A673 (cell line): ENCODE measurements around the gene GULP1. TPM values are rescaled to one million over a fixed set of nuclear protein-coding genes. Genes with fewer than 3 reads are reported as not detected.

Experiments
- BruUV-seq: library from RNA; stranded (reverse); fragments of 400-500 nt; replicated peaks from 2 replicates; lab custom pipeline; 2021; lab: Mats Ljungman, UMichigan
- CTCF ChIA-PET: fragments of 300-600 bp; sonication (Branson Sonifier 250); formaldehyde crosslinking; loops from one replicate; lab custom pipeline; 2022; ENCODE audit warnings: antibody characterized with exemption; lab: Charles Lee
- POLR2A ChIA-PET: fragments of 300-600 bp; sonication (Branson Sonifier 250); formaldehyde crosslinking; loops from one replicate; lab custom pipeline; 2022; ENCODE audit warnings: antibody characterized with exemption; ENCODE audit not compliant: low non-redundant PET; lab: Charles Lee
- DNase-seq: peaks from one replicate; pipeline ENCODE4 v3.0.0-alpha.2; 2015; ENCODE audit warnings: low spot score
- H3K27ac ChIP-seq: fragments of 200-600 bp; sonication (generic); 2 replicates; pipeline ENCODE4 v1.5.1; 2016; ENCODE audit warnings: mixed run types, low read depth, mild to moderate bottlenecking, mixed read lengths, antibody characterized with exemption, low read length; ENCODE audit not compliant: poor library complexity, severe bottlenecking
- H3K27me3 ChIP-seq: fragments of 200-600 bp; sonication (generic); replicated peaks from 2 replicates; pipeline ENCODE4 v1.6.1; 2017; ENCODE audit warnings: mixed run types, low read depth, mild to moderate bottlenecking, mixed read lengths, antibody characterized with exemption, low read length; ENCODE audit not compliant: insufficient read depth, poor library complexity
- H3K36me3 ChIP-seq: fragments of 200-600 bp; sonication (generic); 2 replicates; pipeline ENCODE4 v1.6.1; 2016; ENCODE audit warnings: mixed run types, mild to moderate bottlenecking, mixed read lengths, antibody characterized with exemption, low read length; ENCODE audit not compliant: insufficient read depth, poor library complexity, severe bottlenecking
- H3K4me1 ChIP-seq: fragments of 200-600 bp; sonication (generic); 2 replicates; pipeline ENCODE4 v1.6.1; 2017; ENCODE audit warnings: mixed run types, mild to moderate bottlenecking, mixed read lengths, antibody characterized with exemption, low read length; ENCODE audit not compliant: insufficient read depth, poor library complexity, severe bottlenecking
- H3K4me3 ChIP-seq: fragments of 200-600 bp; sonication (generic); 2 replicates; pipeline ENCODE4 v1.5.1; 2016; ENCODE audit warnings: low read depth, mixed run types, mild to moderate bottlenecking, mixed read lengths, low read length; ENCODE audit not compliant: poor library complexity, severe bottlenecking
- H3K9me3 ChIP-seq: fragments of 200-600 bp; sonication (generic); 2 replicates; pipeline ENCODE4 v1.6.1; 2016; ENCODE audit warnings: mixed run types, low read depth, mild to moderate bottlenecking, mixed read lengths, antibody characterized with exemption, low read length; ENCODE audit not compliant: poor library complexity, severe bottlenecking
- CTCF ChIP-seq: fragments of 300-800, 200-600 bp; sonication (generic); conservative IDR thresholded peaks from 2 replicates; pipeline ENCODE4 v1.5.1; 2017; ENCODE audit warnings: low read depth, mild to moderate bottlenecking, antibody characterized with exemption, low read length, moderate library complexity, mixed read lengths
- EZH2 ChIP-seq: fragments of 200-600 bp; sonication (generic); IDR thresholded peaks from 2 replicates; pipeline ENCODE4 v1.6.1; 2017; ENCODE audit warnings: borderline replicate concordance, low read depth, mild to moderate bottlenecking, mixed read lengths, antibody characterized with exemption, low read length; ENCODE audit not compliant: poor library complexity, severe bottlenecking
- intact Hi-C: fragments of 100-400 bp; cut with micrococcal nuclease; formaldehyde crosslinking; loops from one replicate; pipeline ENCODE4 v1.10.0; 2022; ENCODE audit not compliant: unreplicated experiment
- total RNA-seq: library from RNA; stranded (reverse); gene quantifications from 2 replicates; pipeline ENCODE4 v1.2.3, GENCODE V29; 2021

GULP1 gene
- total RNA-seq, 1 experiment from 2014 or later, result 7.2 TPM

GRCh38 chr2:188380280-188380679 lies 88.6 kb downstream of the GULP1 start:
- TF ChIP-seq EZH2 (no peak), CTCF (no peak)
- ChIA-PET POLR2A (no interaction called here), CTCF (no interaction called here)
- Histone ChIP-seq H3K27me3 (no peaks in the 10 kb centered on the region), H3K9me3 (peaks cover 5% of the 10 kb centered on the region), H3K4me3 (no peak overlapping the region), H3K27ac (no peak overlapping the region), H3K36me3 (no peaks in the 10 kb centered on the region), H3K4me1 (no peaks in the 10 kb centered on the region)
- BruUV-seq, result no TSS peak
- intact Hi-C loops, result no loop called here
- no peak for DNase-seq

- ChIA-PET CTCF (no interaction called here), POLR2A (no interaction called here)
- H3K9me3 ChIP-seq, result peaks cover 5% of the 10 kb centered on the region
- H3K36me3 ChIP-seq, result no peaks in the 10 kb centered on the region
- no peaks in the 10 kb centered on the region for H3K27me3 ChIP-seq
- H3K4me3 ChIP-seq, result no peak overlapping the region
- BruUV-seq, result no TSS peak
- intact Hi-C loops, result no loop called here
- no peaks in the 10 kb centered on the region for H3K4me1 ChIP-seq
- no peak overlapping the region for H3K27ac ChIP-seq
- no peak for TF ChIP-seq CTCF
- TF ChIP-seq EZH2, result no peak
- DNase-seq, result no peak
These were observed 89.9 kb downstream of the GULP1 start for GRCh38 chr2:188381614-188382013.

GRCh38 chr2:188382107-188382506 lies 90.4 kb downstream of the GULP1 start:
- no peaks in the 10 kb centered on the region for H3K4me1 ChIP-seq
- H3K4me3 ChIP-seq, result no peak overlapping the region
- POLR2A ChIA-PET, result no interaction called here
- intact Hi-C loops, result no loop called here
- no peak overlapping the region for H3K27ac ChIP-seq
- CTCF ChIA-PET, result no interaction called here
- H3K9me3 ChIP-seq, result peaks cover 5% of the 10 kb centered on the region
- TF ChIP-seq EZH2 (no peak), CTCF (no peak)
- no peaks in the 10 kb centered on the region for H3K27me3 ChIP-seq
- peak; percentile 33 for DNase-seq
- H3K36me3 ChIP-seq, result no peaks in the 10 kb centered on the region
- no TSS peak for BruUV-seq
